T-cell (primary cell): Measurements from ENCODE around the gene SBK3. TPM values are rescaled to one million over a fixed set of nuclear protein-coding genes. Genes with fewer than 3 reads are reported as not detected.

Experiments
- total RNA-seq, 35 experiments: library from RNA in 6 of 35; stranded (reverse) in 6 of 35; fragments of 120-200 nt in 1 of 35; gene quantifications; one replicate each; pipeline versions ENCODE4 v1.2.1 to v1.2.4 and lab custom pipeline; 2013 to 2026

Gene SBK3
- total RNA-seq, 5 donors from 2014 or later (not counting 1 experiment from before 2014, with no cell fraction given) = not detected

Other genes with a start within 250 kb of the SBK3 start
- under 1 TPM in 1 of 5 donors, not detected in 4; 0.47 TPM for gene TMEM150B, start 220.2 kb downstream of the SBK3 start, total RNA-seq
- 10 to 100 TPM; 24.4 to 71.8 (median 30.7) TPM for gene KMT5C, start 205.7 kb downstream of the SBK3 start, total RNA-seq
- gene COX6B2, start 190.8 kb downstream of the SBK3 start, total RNA-seq = under 1 TPM in 2 of 5 donors, not detected in 3; 0.12 to 0.51 TPM
- not detected for gene GARIN5B, start 182.3 kb downstream of the SBK3 start, total RNA-seq
- under 1 TPM in 2 of 5 donors, not detected in 3; 0.53 to 0.96 TPM for gene IL11, start 175.1 kb downstream of the SBK3 start, total RNA-seq
- not detected for gene TMEM190, start 168.7 kb downstream of the SBK3 start, total RNA-seq
- 10 to 100 TPM; 10.8 to 23.2 (median 20.0) TPM for gene TMEM238, start 161.3 kb downstream of the SBK3 start, total RNA-seq
- 1,000 to 10,000 TPM; 3,465 to 4,436 (median 4,286) TPM for gene RPL28, start 159.6 kb downstream of the SBK3 start, total RNA-seq
- gene UBE2S, start 137.8 kb downstream of the SBK3 start, total RNA-seq = 10 to 100 TPM; 27.5 to 75.2 (median 35.1) TPM
- not detected for gene SHISA7, start 102.2 kb downstream of the SBK3 start, total RNA-seq
- 10 to 100 TPM in 3 of 5 donors, 1 to 10 TPM in 2; 6.8 to 18.9 (median 14.7) TPM for gene ISOC2, start 83.9 kb downstream of the SBK3 start, total RNA-seq
- gene C19orf85, start 80.8 kb downstream of the SBK3 start, total RNA-seq = not detected
- gene ZNF628, start 68.9 kb downstream of the SBK3 start, total RNA-seq = 10 to 100 TPM; 14.2 to 24.1 (median 16.2) TPM
- gene NAT14, start 60.4 kb downstream of the SBK3 start, total RNA-seq = 10 to 100 TPM in 1 of 5 donors, 1 to 10 TPM in 4; 6.3 to 10.4 (median 8.1) TPM
- 1 to 10 TPM in 2 of 5 donors, under 1 TPM in 3; 0.38 to 1.3 (median 0.66) TPM for gene SSC5D, start 57.1 kb downstream of the SBK3 start, total RNA-seq
- not detected for gene SBK2, start 8.4 kb downstream of the SBK3 start, total RNA-seq
- 10 to 100 TPM in 3 of 5 donors, 1 to 10 TPM in 2; 5.4 to 13.3 (median 10.0) TPM for gene ZNF579, start 35.3 kb upstream of the SBK3 start, total RNA-seq
- gene FIZ1, start 54.0 kb upstream of the SBK3 start, total RNA-seq = 10 to 100 TPM in 4 of 5 donors, 1 to 10 TPM in 1; 9.8 to 27.7 (median 19.0) TPM
- gene ZNF524, start 54.7 kb upstream of the SBK3 start, total RNA-seq = 10 to 100 TPM; 14.9 to 42.2 (median 33.4) TPM
- 10 to 100 TPM; 16.3 to 29.4 (median 27.3) TPM for gene ZNF865, start 60.1 kb upstream of the SBK3 start, total RNA-seq
- gene ZNF784, start 79.0 kb upstream of the SBK3 start, total RNA-seq = 10 to 100 TPM in 2 of 5 donors, 1 to 10 TPM in 3; 7.2 to 13.3 (median 8.2) TPM
- 100 to 1,000 TPM in 2 of 5 donors, 10 to 100 TPM in 3; 44.6 to 116 (median 94.2) TPM for gene ZNF580, start 95.5 kb upstream of the SBK3 start, total RNA-seq
- gene ZNF581, start 98.1 kb upstream of the SBK3 start, total RNA-seq = 10 to 100 TPM; 26.4 to 38.7 (median 31.9) TPM
- gene CCDC106, start 102.7 kb upstream of the SBK3 start, total RNA-seq = 1 to 10 TPM; 1.7 to 4.7 (median 3.8) TPM
- gene U2AF2, start 109.5 kb upstream of the SBK3 start, total RNA-seq = 100 to 1,000 TPM; 254 to 310 (median 303) TPM
- gene EPN1, start 129.7 kb upstream of the SBK3 start, total RNA-seq = 10 to 100 TPM; 32.6 to 75.2 (median 60.6) TPM
- not detected for gene NLRP9, start 192.9 kb upstream of the SBK3 start, total RNA-seq
- not detected for gene RFPL4A, start 213.6 kb upstream of the SBK3 start, total RNA-seq
- gene RFPL4AL1, start 223.6 kb upstream of the SBK3 start, total RNA-seq = not detected